Measurements from ENCODE around the gene MYBBP1A. TPM values are rescaled to one million over a fixed set of nuclear protein-coding genes. Genes with fewer than 3 reads are reported as not detected.

MYBBP1A gene
- total and polyA plus RNA-seq, 2 of the 4 experiments (the other 2 are of a cell fraction): 22.6 to 45.9 TPM

DNA sequence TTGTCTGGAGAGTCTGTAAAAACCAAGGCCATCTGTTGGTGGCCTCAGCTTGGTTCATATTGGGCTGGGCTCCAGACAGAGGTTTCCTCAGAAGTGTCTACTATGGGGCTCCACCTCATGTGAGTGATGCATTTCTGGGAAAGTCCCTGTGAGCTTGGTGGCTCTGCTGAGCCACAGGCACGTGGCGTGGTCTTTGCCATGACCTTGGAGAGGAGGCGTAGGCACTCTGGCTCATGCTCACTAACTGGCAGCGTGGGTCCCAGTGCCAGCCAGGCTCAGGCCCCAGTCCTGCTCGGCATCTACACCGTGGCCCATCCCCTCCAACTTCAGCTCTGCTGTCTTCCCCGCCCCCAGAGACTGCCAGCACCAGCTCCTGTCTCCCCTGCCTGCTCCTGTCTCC, 18.5 kb upstream of the MYBBP1A start:
- 81% methylated on average over 3 of the region's 7 CpGs; no CpG with 5 or more reads in 1 of the 2 experiments for WGBS, 2 experiments (ENCODE audit: extremely low coverage in 2 of 2, insufficient read length in 1 of 2)
- Histone ChIP-seq H3K4me3 (ENCODE audit: insufficient read depth, low read depth, low read length) (no peak overlapping the region), H3K4ac (ENCODE audit: low read depth, low read length) (no peak overlapping the region), H2AK5ac (ENCODE audit: low read depth, low read length) (no peak overlapping the region), H2BK120ac (ENCODE audit: low read depth, low read length) (no peak overlapping the region), H4K8ac (ENCODE audit: low read depth in 2 of 2, low read length in 2 of 2) (no peak overlapping the region), H2AK9ac (replicated peaks; ENCODE audit: low read depth, low read length, poor library complexity) (no peak overlapping the region), H3K36me3 (ENCODE audit: control insufficient read depth, insufficient read depth, low read length) (no peaks in the 10 kb centered on the region), H3K9me3 (ENCODE audit: control insufficient read depth, insufficient read depth, low read length) (no peaks in the 10 kb centered on the region), H3K56ac (ENCODE audit: extremely low read depth, insufficient read depth, low read length) (no peak overlapping the region), H3K9me1 (ENCODE audit: insufficient read depth, low read length) (no peaks in the 10 kb centered on the region), H3K27me3 (ENCODE audit: control insufficient read depth, insufficient read depth, low read length) (peaks cover 42% of the 10 kb centered on the region), H3K9ac (ENCODE audit: low read depth, low read length) (no peak overlapping the region), H2BK5ac (ENCODE audit: low read depth, low read length, poor library complexity, severe bottlenecking) (no peak overlapping the region), H4K91ac (ENCODE audit: insufficient read depth, low read depth, low read length) (no peak overlapping the region), H3K14ac (replicated peaks; ENCODE audit: low read depth, low read length) (no peak overlapping the region), H3K4me1 (ENCODE audit: control insufficient read depth, insufficient read depth, low read length) (peaks cover 1% of the 10 kb centered on the region; the same call in 1 of the 2 replicates), H4K20me1 (ENCODE audit: insufficient read depth, low read length) (no peaks in the 10 kb centered on the region), H4K5ac (ENCODE audit: low read depth, low read length) (no peak overlapping the region), H3K18ac (ENCODE audit: low read depth, low read length) (no peak overlapping the region), H3K79me1 (ENCODE audit: low read depth in 1 of 2, low read length in 2 of 2) (no peaks in the 10 kb centered on the region), H2AFZ (replicated peaks; ENCODE audit: low read length, poor library complexity) (no peak overlapping the region), H3K27ac (ENCODE audit: insufficient read depth, low read length) (no peak overlapping the region), H3K23ac (ENCODE audit: low read depth, low read length) (no peak overlapping the region), H2BK15ac (ENCODE audit: low read depth, low read length) (no peak overlapping the region), H2BK20ac (ENCODE audit: low read depth, low read length) (no peak overlapping the region), H3K4me2 (ENCODE audit: low read depth, low read length) (no peak overlapping the region)
- ATAC-seq (ENCODE audit: low read depth): no peak
- ChIA-PET POLR2A (ENCODE audit: unreplicated experiment) (no interaction called here), CTCF (no interaction called here)
- dilution Hi-C loops (cut with HindIII; ENCODE audit: low sequenced_read_pairs, unreplicated experiment) (no loop called here), intact Hi-C loops (cut with micrococcal nuclease) (no loop called here), in situ Hi-C loops (cut with MboI; ENCODE audit: low sequenced_read_pairs) (loop anchor here (10.0 kb wide), 1 partner anchor 311 kb away; no protein-coding TSS in a partner anchor)
- TF ChIP-seq CHD1 (IDR thresholded peaks at IDR 0.05; ENCODE audit: low read depth, low read length): no peak
- TF ChIP-seq USF2 (IDR thresholded peaks at IDR 0.05; ENCODE audit: low read depth, low read length): no peak
- TF ChIP-seq MXI1 (IDR thresholded peaks at IDR 0.05; ENCODE audit: borderline replicate concordance, low read depth, low read length): no peak
- no peak for TF ChIP-seq ELK1 (IDR thresholded peaks at IDR 0.05; ENCODE audit: borderline replicate concordance, low read depth, low read length)
- no peak for TF ChIP-seq NFE2L2 (IDR thresholded peaks at IDR 0.05; ENCODE audit: low read depth, low read length)
- no peak for TF ChIP-seq MAZ (IDR thresholded peaks at IDR 0.05; ENCODE audit: borderline replicate concordance, low read depth, low read length)
- no peak for TF ChIP-seq RFX5 (IDR thresholded peaks at IDR 0.05; ENCODE audit: low read depth, low read length)
- no peak for TF ChIP-seq BHLHE40 (IDR thresholded peaks at IDR 0.05; ENCODE audit: low read depth, low read length)
- no peak for TF ChIP-seq CEBPB (IDR thresholded peaks at IDR 0.05; ENCODE audit: low read depth, low read length)
- no TSS peak for BruUV-seq (replicated peaks)
- no peak for DNase-seq
